ENCODE measurements around the gene PITPNM3. TPM values are rescaled to one million over a fixed set of nuclear protein-coding genes. Genes with fewer than 3 reads are reported as not detected.

The PITPNM3 gene
- total and polyA plus RNA-seq, 2 of the 13 experiments (the other 11 are each of a cell fraction or from before 2014, with no cell fraction given) = 0.13 to 0.29 TPM

DNA sequence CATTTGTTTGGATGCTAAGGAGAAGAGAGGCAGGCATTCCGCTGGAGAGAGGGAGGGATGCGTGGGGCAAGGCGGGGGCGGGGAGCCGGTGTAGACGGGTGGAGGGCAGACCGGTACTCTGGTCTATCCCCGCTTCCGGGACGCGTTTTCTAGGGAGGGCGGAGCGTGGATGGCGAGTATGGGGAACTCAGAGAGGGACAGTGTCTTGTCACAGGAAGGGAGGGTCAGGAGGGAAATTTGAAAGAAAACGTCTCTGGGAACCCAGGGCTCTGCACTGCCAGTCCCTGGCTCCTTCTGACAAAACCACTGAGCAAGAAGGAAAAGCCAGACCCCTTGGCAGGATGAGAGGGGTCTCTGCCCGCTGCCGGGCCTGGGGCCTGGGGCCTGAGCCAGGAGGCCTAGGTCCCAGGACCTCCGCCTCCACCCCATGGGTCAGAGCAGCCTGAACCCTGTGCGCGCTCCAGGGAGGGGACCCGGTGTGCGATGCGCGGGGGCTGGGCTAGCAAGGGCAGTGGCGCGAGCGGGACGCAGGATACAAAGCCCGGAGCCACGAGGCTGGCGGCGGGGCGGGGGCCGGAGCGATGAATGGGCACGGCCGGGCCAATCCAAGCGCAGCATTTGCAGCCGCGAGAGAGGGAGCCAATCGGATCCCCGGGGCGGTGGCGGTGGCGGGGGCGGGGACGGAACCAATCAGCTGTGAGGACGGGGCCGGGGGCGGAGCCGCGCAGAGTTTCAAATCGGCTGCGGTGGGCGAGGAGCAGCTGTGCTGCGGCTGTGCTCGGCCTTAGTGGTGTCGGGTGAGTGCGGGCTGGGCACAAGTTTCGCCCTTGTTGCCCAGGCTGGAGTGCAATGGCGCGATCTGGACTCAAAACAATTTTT is 112.4 kb downstream of the PITPNM3 start, which contains the start of gene PIMREG (continued):
- TF ChIP-seq CBX5 (CRISPR knock-in tag; IDR thresholded peaks at IDR 0.05; ENCODE audit: borderline replicate concordance) = no peak
- TF ChIP-seq ZFAT (CRISPR knock-in tag; conservative IDR thresholded peaks at IDR 0.05) = no peak
- TF ChIP-seq ZNF235 (CRISPR knock-in tag; IDR thresholded peaks at IDR 0.05; ENCODE audit: borderline replicate concordance) = peak; percentile 34; the same call in 1 of the 2 replicates
- peak; percentile 89 for TF ChIP-seq MXD4 (CRISPR knock-in tag; IDR thresholded peaks at IDR 0.05)
- TF ChIP-seq SMAD3 (CRISPR knock-in tag; IDR thresholded peaks at IDR 0.05) = no peak
- TF ChIP-seq HOMEZ (CRISPR knock-in tag; IDR thresholded peaks at IDR 0.05; ENCODE audit: low read depth) = no peak
- TF ChIP-seq PHF20 (CRISPR knock-in tag; IDR thresholded peaks at IDR 0.05) = peak; percentile 69
- no peak for TF ChIP-seq ZNF256 (CRISPR knock-in tag; conservative IDR thresholded peaks at IDR 0.05)
- TF ChIP-seq THAP7 (CRISPR knock-in tag; IDR thresholded peaks at IDR 0.05) = peak; percentile 90
- TF ChIP-seq NR3C1 (CRISPR knock-in tag; IDR thresholded peaks at IDR 0.05) = no peak
- no peak for TF ChIP-seq NR2F1 (CRISPR knock-in tag; IDR thresholded peaks at IDR 0.05)
- no peak for TF ChIP-seq NR2F6 (IDR thresholded peaks at IDR 0.05)
- TF ChIP-seq NR2F6 (CRISPR knock-in tag; IDR thresholded peaks at IDR 0.05) = no peak
- TF ChIP-seq ZNF788 (CRISPR knock-in tag; IDR thresholded peaks at IDR 0.05; ENCODE audit: borderline replicate concordance) = peak; percentile 28; the same call in 1 of the 2 replicates
- TF ChIP-seq SAP130 (CRISPR knock-in tag; IDR thresholded peaks at IDR 0.05; ENCODE audit: low read depth) = peak; percentile 98
- no peak for TF ChIP-seq POLR2AphosphoS2 (IDR thresholded peaks at IDR 0.05; ENCODE audit: low read depth, low read length)
- TF ChIP-seq, protein P1, sequence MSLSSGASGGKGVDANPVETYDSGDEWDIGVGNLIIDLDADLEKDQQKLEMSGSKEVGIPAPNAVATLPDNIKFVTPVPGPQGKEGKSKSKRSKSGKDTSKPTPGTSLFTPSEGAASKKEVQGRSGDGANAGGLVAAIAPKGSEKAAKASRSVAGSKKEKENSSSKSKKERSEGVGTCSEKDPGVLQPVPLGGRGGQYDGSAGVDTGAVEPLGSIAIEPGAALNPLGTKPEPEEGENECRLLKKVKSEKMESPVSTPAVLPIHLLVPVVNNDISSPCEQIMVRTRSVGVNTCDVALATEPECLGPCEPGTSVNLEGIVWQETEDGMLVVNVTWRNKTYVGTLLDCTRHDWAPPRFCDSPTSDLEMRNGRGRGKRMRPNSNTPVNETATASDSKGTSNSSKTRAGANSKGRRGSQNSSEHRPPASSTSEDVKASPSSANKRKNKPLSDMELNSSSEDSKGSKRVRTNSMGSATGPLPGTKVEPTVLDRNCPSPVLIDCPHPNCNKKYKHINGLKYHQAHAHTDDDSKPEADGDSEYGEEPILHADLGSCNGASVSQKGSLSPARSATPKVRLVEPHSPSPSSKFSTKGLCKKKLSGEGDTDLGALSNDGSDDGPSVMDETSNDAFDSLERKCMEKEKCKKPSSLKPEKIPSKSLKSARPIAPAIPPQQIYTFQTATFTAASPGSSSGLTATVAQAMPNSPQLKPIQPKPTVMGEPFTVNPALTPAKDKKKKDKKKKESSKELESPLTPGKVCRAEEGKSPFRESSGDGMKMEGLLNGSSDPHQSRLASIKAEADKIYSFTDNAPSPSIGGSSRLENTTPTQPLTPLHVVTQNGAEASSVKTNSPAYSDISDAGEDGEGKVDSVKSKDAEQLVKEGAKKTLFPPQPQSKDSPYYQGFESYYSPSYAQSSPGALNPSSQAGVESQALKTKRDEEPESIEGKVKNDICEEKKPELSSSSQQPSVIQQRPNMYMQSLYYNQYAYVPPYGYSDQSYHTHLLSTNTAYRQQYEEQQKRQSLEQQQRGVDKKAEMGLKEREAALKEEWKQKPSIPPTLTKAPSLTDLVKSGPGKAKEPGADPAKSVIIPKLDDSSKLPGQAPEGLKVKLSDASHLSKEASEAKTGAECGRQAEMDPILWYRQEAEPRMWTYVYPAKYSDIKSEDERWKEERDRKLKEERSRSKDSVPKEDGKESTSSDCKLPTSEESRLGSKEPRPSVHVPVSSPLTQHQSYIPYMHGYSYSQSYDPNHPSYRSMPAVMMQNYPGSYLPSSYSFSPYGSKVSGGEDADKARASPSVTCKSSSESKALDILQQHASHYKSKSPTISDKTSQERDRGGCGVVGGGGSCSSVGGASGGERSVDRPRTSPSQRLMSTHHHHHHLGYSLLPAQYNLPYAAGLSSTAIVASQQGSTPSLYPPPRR (CRISPR knock-in tag; IDR thresholded peaks at IDR 0.05; ENCODE audit: borderline replicate concordance) = peak; percentile 69; the same call in 1 of the 2 replicates
- TF ChIP-seq SOX6 (IDR thresholded peaks at IDR 0.05) = no peak
- no peak for TF ChIP-seq SOX6 (CRISPR knock-in tag; IDR thresholded peaks at IDR 0.05)
- peak; percentile 76; the same call in 1 of the 2 replicates for TF ChIP-seq ZC3H13 (CRISPR knock-in tag; IDR thresholded peaks at IDR 0.05)
- TF ChIP-seq ZFX (CRISPR knock-in tag; IDR thresholded peaks at IDR 0.05; ENCODE audit: low read depth) = peak; percentile 88
- TF ChIP-seq NBN (conservative IDR thresholded peaks at IDR 0.05) = no peak
- TF ChIP-seq MTF1 (CRISPR knock-in tag; IDR thresholded peaks at IDR 0.05) = no peak
- TF ChIP-seq ZNF740 (CRISPR knock-in tag; IDR thresholded peaks at IDR 0.05) = peak; percentile 77; the same call in 1 of the 2 replicates
- 0 out of 2 replicates have a peak, but pooled peaks have one; percentile 28 for TF ChIP-seq MEIS2 (CRISPR knock-in tag; IDR thresholded peaks at IDR 0.05)

Data from HepG2 (cell line).